HepG2 (cell line): ENCODE measurements around the gene TMEM143. TPM values are rescaled to one million over a fixed set of nuclear protein-coding genes. Genes with fewer than 3 reads are reported as not detected.

Source experiments
- BHLHE40 ChIP-seq: IDR thresholded peaks from 2 replicates; pipeline ENCODE4 v1.6.1; 2011; ENCODE audit warnings: low read length, improper control_type of control experiment
- ELF3 ChIP-seq: IDR thresholded peaks from 2 replicates; pipeline ENCODE4 v1.6.1; 2016; ENCODE audit warnings: missing genetic modification reagents, missing compliant biosample characterization
- EP300 ChIP-seq, 3 experiments: sonication (generic) in 1 of 3; formaldehyde crosslinking in 1 of 3; IDR thresholded peaks; 2 replicates each; pipeline versions ENCODE4 v1.5.1 to v1.6.1; 2011 to 2020; ENCODE audit warnings: low read depth in 2 of 3, low read length in 2 of 3, borderline replicate concordance in 1 of 3, improper control_type of control experiment in 1 of 3, mild to moderate bottlenecking in 1 of 3, missing genetic modification reagents in 1 of 3, moderate library complexity in 1 of 3
- ETV5 ChIP-seq: IDR thresholded peaks from 2 replicates; pipeline ENCODE4 v1.6.1; 2018; ENCODE audit warnings: missing biosample characterization, missing genetic modification reagents, inconsistent platforms, borderline replicate concordance
- EZH2 ChIP-seq: conservative IDR thresholded peaks from 2 replicates; pipeline ENCODE4 v1.6.1; 2012; ENCODE audit warnings: mild to moderate bottlenecking, low read depth, low read length, moderate library complexity
- FOXM1 ChIP-seq: sonication (generic); formaldehyde crosslinking; IDR thresholded peaks from 2 replicates; pipeline ENCODE4 v1.5.0; 2020; ENCODE audit warnings: missing genetic modification reagents
- GABPA ChIP-seq, 2 experiments: IDR thresholded peaks; 2 replicates each; pipeline ENCODE4 v1.6.1; 2011 to 2016; ENCODE audit warnings: low read depth in 2 of 2, low read length in 1 of 2, missing biosample characterization in 1 of 2, missing genetic modification characterization in 1 of 2
- GATA4 ChIP-seq: sonication (generic); IDR thresholded peaks from 2 replicates; pipeline ENCODE4 v1.6.1; 2016; ENCODE audit warnings: antibody characterized with exemption, low read depth, borderline replicate concordance
- GATAD2A ChIP-seq: IDR thresholded peaks from 2 replicates; pipeline ENCODE4 v1.6.1; 2016
- HDAC2 ChIP-seq: sonication (generic); formaldehyde crosslinking; IDR thresholded peaks from 2 replicates; pipeline ENCODE4 v1.4.0; 2020; ENCODE audit warnings: missing genetic modification reagents
- HNRNPL ChIP-seq: fragments of 200-400 bp; formaldehyde crosslinking; IDR thresholded peaks from 2 replicates; pipeline ENCODE4 v1.6.1; 2017; ENCODE audit warnings: mild to moderate bottlenecking, low read depth, low read length
- MEIS1 ChIP-seq: sonication (generic); formaldehyde crosslinking; IDR thresholded peaks from 2 replicates; pipeline ENCODE4 v1.9.0; 2021; ENCODE audit warnings: mild to moderate bottlenecking, missing genetic modification reagents, moderate library complexity, borderline replicate concordance
- MEIS2 ChIP-seq: sonication (generic); formaldehyde crosslinking; IDR thresholded peaks from 2 replicates; pipeline ENCODE4 v1.9.0; 2021; ENCODE audit warnings: mild to moderate bottlenecking, missing genetic modification reagents
- NFYC ChIP-seq: IDR thresholded peaks from 2 replicates; pipeline ENCODE4 v1.6.1; 2016; ENCODE audit warnings: missing genetic modification reagents, missing compliant biosample characterization
- NR2F2 ChIP-seq: IDR thresholded peaks from 2 replicates; pipeline ENCODE4 v1.6.1; 2012; ENCODE audit warnings: low read depth, inconsistent platforms, borderline replicate concordance
- ONECUT2 ChIP-seq: sonication (generic); formaldehyde crosslinking; IDR thresholded peaks from 2 replicates; pipeline ENCODE4 v1.4.0; 2020; ENCODE audit warnings: missing genetic modification reagents
- PHF21A ChIP-seq: sonication (generic); formaldehyde crosslinking; IDR thresholded peaks from 2 replicates; pipeline ENCODE4 v1.5.0; 2020; ENCODE audit warnings: mild to moderate bottlenecking, missing genetic modification reagents
- RXRA ChIP-seq: sonication (generic); formaldehyde crosslinking; IDR thresholded peaks from 2 replicates; pipeline ENCODE4 v1.5.1; 2020; ENCODE audit warnings: missing genetic modification reagents
- RXRB ChIP-seq: IDR thresholded peaks from 2 replicates; pipeline ENCODE4 v1.6.1; 2016; ENCODE audit warnings: borderline replicate concordance, missing genetic modification reagents, missing compliant biosample characterization
- SALL2 ChIP-seq: sonication (generic); formaldehyde crosslinking; IDR thresholded peaks from 2 replicates; pipeline ENCODE4 v1.8.1; 2023; ENCODE audit warnings: mild to moderate bottlenecking, missing genetic modification reagents, inconsistent platforms
- SCMH1 ChIP-seq: sonication (generic); formaldehyde crosslinking; IDR thresholded peaks from 2 replicates; pipeline ENCODE4 v1.9.0; 2021; ENCODE audit warnings: missing genetic modification reagents, mild to moderate bottlenecking, borderline replicate concordance
- YY1 ChIP-seq: IDR thresholded peaks from 2 replicates; pipeline ENCODE4 v1.6.1; 2011; ENCODE audit warnings: low read length, low read depth, moderate library complexity, mild to moderate bottlenecking; ENCODE audit not compliant: insufficient read depth, insufficient replicate concordance
- ZBTB21 ChIP-seq: sonication (generic); formaldehyde crosslinking; IDR thresholded peaks from 2 replicates; pipeline ENCODE4 v1.4.0; 2020; ENCODE audit warnings: missing genetic modification reagents
- ZMYM3 ChIP-seq: sonication (generic); formaldehyde crosslinking; IDR thresholded peaks from 2 replicates; pipeline ENCODE4 v1.5.1; 2020; ENCODE audit warnings: mild to moderate bottlenecking, missing genetic modification reagents
- ZNF556 ChIP-seq: sonication (generic); formaldehyde crosslinking; IDR thresholded peaks from 2 replicates; pipeline ENCODE4 v1.4.0; 2020; ENCODE audit warnings: mild to moderate bottlenecking, missing genetic modification reagents, borderline replicate concordance
- ZNF570 ChIP-seq: sonication (generic); formaldehyde crosslinking; IDR thresholded peaks from 2 replicates; pipeline ENCODE4 v1.4.0; 2020; ENCODE audit warnings: mild to moderate bottlenecking, missing genetic modification reagents, borderline replicate concordance
- ZNF891 ChIP-seq: sonication (generic); formaldehyde crosslinking; IDR thresholded peaks from 2 replicates; pipeline ENCODE4 v1.5.0; 2020; ENCODE audit warnings: mild to moderate bottlenecking, missing genetic modification reagents
- polyA plus RNA-seq, 8 experiments: library from polyadenylated mRNA; depleted of rRNA in 3 of 8; stranded (reverse) in 7 of 8; unstranded in 1 of 8; fragments of >200 nt; fragmentation: Illumina TruSeq in 4 of 8; extraction: Trizol in 4 of 8; gene quantifications; 2 replicates each; pipeline versions ENCODE4 v1.2.1 to v1.2.3, GENCODE V29; 2011 to 2016; ENCODE audit warnings: low read depth in 4 of 8, missing spikeins in 1 of 8, mixed read lengths in 1 of 8; ENCODE audit not compliant: insufficient read depth in 1 of 8
- total RNA-seq, 5 experiments: library from RNA; depleted of rRNA; stranded (reverse); fragments of >200 nt; fragmentation: Illumina TruSeq; extraction: Trizol; gene quantifications; 2 replicates each; pipeline ENCODE4 v1.2.3, GENCODE V29; 2016; ENCODE audit warnings: low read depth in 1 of 5
- TF ChIP-seq, protein P1 (sequence below): IDR thresholded peaks from 2 replicates; pipeline ENCODE4 v1.6.1; 2018; ENCODE audit warnings: missing genetic modification reagents, mild to moderate bottlenecking, missing compliant biosample characterization
- TF ChIP-seq, protein P2 (sequence below): sonication (generic); formaldehyde crosslinking; IDR thresholded peaks from 2 replicates; pipeline ENCODE4 v1.5.0; 2020; ENCODE audit warnings: missing genetic modification reagents, mild to moderate bottlenecking, borderline replicate concordance

TMEM143 gene
- total and polyA plus RNA-seq, 2 of the 13 experiments (the other 11 are each of a cell fraction or from before 2014, with no cell fraction given): 7.7 to 11.3 TPM

DNA sequence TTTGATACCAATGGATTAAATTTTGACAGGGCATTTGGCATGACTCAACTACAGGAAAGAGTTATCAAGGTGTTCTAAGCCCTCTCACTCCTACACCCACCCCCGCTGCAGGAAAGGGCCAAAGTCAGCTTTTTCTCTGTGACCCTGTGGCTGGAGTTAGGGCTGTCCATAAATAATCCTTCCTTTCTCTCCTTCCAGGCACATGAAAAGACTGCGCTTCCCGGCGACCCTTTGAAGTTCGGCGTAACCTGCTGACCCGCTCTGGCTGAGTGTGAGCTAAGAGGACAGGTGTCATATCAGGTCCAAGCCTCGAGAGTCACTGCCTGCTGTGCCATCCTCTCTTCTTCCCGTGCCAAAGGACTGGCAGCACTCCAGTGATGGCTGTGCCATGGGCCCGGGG, 68.3 kb downstream of the TMEM143 start (continued):
- no peak for TF ChIP-seq NFYC (CRISPR knock-in tag)
- peak; percentile 93 for TF ChIP-seq RXRA (CRISPR knock-in tag)
- no peak for TF ChIP-seq EZH2
- TF ChIP-seq ZBTB21 (CRISPR knock-in tag): no peak; the same call in 1 of the 2 replicates
- TF ChIP-seq MEIS1 (CRISPR knock-in tag): peak; percentile 22; the same call in 1 of the 2 replicates
- TF ChIP-seq MEIS2 (CRISPR knock-in tag): no peak
- no peak for TF ChIP-seq ZNF891 (CRISPR knock-in tag)
- TF ChIP-seq EP300 (IDR thresholded peaks at IDR 0.05; ENCODE audit: low read depth in 2 of 2, low read length in 2 of 2): 0 out of 4 replicates have a peak, but pooled peaks of 1 of the 2 experiments have one; percentile 29
- peak; percentile 19; the same call in 1 of the 2 replicates for TF ChIP-seq EP300 (CRISPR knock-in tag; IDR thresholded peaks at IDR 0.05; ENCODE audit: borderline replicate concordance)
- peak; percentile 68 for TF ChIP-seq RXRB (CRISPR knock-in tag)
- 0 out of 2 replicates have a peak, but pooled peaks have one; percentile 19 for TF ChIP-seq ELF3 (CRISPR knock-in tag)
- no peak for TF ChIP-seq SALL2
- TF ChIP-seq ZMYM3 (CRISPR knock-in tag): 0 out of 2 replicates have a peak, but pooled peaks have one; percentile 29
- TF ChIP-seq ONECUT2 (CRISPR knock-in tag): no peak
- TF ChIP-seq HDAC2 (CRISPR knock-in tag): peak; percentile 46; the same call in 1 of the 2 replicates
- no peak for TF ChIP-seq GATA4
- no peak for TF ChIP-seq FOXM1 (CRISPR knock-in tag)
- no peak for TF ChIP-seq GABPA (IDR thresholded peaks at IDR 0.05; ENCODE audit: low read depth, low read length)
- TF ChIP-seq GABPA (CRISPR knock-in tag; IDR thresholded peaks at IDR 0.05; ENCODE audit: low read depth): no peak
- peak; percentile 69; the same call in 1 of the 2 replicates for TF ChIP-seq HNRNPL
- no peak for TF ChIP-seq ZNF570 (CRISPR knock-in tag)
- peak; percentile 52; the same call in 1 of the 2 replicates for TF ChIP-seq PHF21A
- peak; percentile 32; the same call in 1 of the 2 replicates for TF ChIP-seq ETV5 (CRISPR knock-in tag)
- TF ChIP-seq, protein P1, sequence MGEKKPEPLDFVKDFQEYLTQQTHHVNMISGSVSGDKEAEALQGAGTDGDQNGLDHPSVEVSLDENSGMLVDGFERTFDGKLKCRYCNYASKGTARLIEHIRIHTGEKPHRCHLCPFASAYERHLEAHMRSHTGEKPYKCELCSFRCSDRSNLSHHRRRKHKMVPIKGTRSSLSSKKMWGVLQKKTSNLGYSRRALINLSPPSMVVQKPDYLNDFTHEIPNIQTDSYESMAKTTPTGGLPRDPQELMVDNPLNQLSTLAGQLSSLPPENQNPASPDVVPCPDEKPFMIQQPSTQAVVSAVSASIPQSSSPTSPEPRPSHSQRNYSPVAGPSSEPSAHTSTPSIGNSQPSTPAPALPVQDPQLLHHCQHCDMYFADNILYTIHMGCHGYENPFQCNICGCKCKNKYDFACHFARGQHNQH (CRISPR knock-in tag): peak; percentile 37; the same call in 1 of the 2 replicates
- TF ChIP-seq YY1: no peak
- TF ChIP-seq, protein P2, sequence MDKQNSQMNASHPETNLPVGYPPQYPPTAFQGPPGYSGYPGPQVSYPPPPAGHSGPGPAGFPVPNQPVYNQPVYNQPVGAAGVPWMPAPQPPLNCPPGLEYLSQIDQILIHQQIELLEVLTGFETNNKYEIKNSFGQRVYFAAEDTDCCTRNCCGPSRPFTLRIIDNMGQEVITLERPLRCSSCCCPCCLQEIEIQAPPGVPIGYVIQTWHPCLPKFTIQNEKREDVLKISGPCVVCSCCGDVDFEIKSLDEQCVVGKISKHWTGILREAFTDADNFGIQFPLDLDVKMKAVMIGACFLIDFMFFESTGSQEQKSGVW (CRISPR knock-in tag): no peak
- no peak for TF ChIP-seq ZNF556
- peak; percentile 50; the same call in 1 of the 2 replicates for TF ChIP-seq BHLHE40
- TF ChIP-seq GATAD2A (CRISPR knock-in tag): peak; percentile 36; the same call in 1 of the 2 replicates
- TF ChIP-seq NR2F2: peak; percentile 72; the same call in 1 of the 2 replicates
- TF ChIP-seq SCMH1 (CRISPR knock-in tag): no peak
